Left cardiac atrium (tissue), 4 donors: Measurements from ENCODE around the gene KCNK1. TPM values are rescaled to one million over a fixed set of nuclear protein-coding genes. Genes with fewer than 3 reads are reported as not detected.
"Not testable (repeated sequence)": the region's sequence is repeated elsewhere in the genome, so short reads cannot be mapped to it uniquely, and the experiment has no call there.

ENCODE experiments used
- ATAC-seq, 2 donors: fragments of 200-7000 bp; cut with Tn5 transposase; one replicate each; pipeline ENCODE4 v1.9.1; 2020; ENCODE audit warnings: mild to moderate bottlenecking in 2 of 2, moderate library complexity in 2 of 2
- DNase-seq: peaks from one replicate; pipeline ENCODE4 v3.0.0-alpha.2; 2020
- intact Hi-C, 2 donors: fragments of 100-400 bp; cut with DNase I; formaldehyde crosslinking; loops; one replicate each; pipeline versions ENCODE4 v1.14.1 to v1.15.1; 2022 to 2023
- total RNA-seq, 2 donors: library from RNA; stranded (reverse); fragmentation: NEBNext Ultra II Directional; extraction: Animal tissue kit (Norgen Biotek cat#: 25700); gene quantifications; one replicate each; pipeline ENCODE4 v1.2.1, GENCODE V29; 2021
- donor health status: DM: no; HTN: yes; CAD: no.
- donor health status: DM: no; HTN: yes; CAD: no; lungs with severe emphysema.
- donor health status: DM: yes; HTN: yes; CAD: no.
- donor health status: Dilated cardiomyopathy.

The KCNK1 gene
- total RNA-seq, 2 donors from 2014 or later, result 60.9 to 69.6 TPM

- intact Hi-C loops, result no loop called here
- DNase-seq, result no peak
- no peak for ATAC-seq
Observed at GRCh38 chr1:233679030-233679429, 65.1 kb downstream of the KCNK1 start.

GRCh38 chr1:233679591-233680373, 65.9 kb downstream of the KCNK1 start:
- DNase-seq, result no peak
- intact Hi-C loops, result no loop called here
- no peak for ATAC-seq

DNA sequence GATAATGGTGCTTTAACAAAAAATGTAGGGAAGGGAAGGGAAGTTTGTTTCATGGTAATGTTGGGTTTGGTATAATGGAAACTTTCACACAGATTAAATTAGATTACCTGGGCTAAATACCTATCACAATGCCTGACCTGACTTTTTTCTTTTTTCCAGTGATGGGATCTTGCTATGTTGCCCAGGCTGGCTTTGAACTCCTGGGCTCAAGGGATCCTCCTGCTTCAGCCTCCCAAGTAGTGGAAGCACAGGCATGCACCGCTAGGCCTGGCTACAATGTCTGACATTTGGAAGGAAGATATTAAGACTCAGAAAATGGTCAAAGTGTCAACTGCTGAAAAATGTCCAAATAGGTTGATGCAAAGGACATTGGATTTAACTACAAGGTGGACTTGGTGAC, 67.4 kb downstream of the KCNK1 start:
- DNase-seq (no peak), ATAC-seq (no peak)
- intact Hi-C loops, result no loop called here

DNA sequence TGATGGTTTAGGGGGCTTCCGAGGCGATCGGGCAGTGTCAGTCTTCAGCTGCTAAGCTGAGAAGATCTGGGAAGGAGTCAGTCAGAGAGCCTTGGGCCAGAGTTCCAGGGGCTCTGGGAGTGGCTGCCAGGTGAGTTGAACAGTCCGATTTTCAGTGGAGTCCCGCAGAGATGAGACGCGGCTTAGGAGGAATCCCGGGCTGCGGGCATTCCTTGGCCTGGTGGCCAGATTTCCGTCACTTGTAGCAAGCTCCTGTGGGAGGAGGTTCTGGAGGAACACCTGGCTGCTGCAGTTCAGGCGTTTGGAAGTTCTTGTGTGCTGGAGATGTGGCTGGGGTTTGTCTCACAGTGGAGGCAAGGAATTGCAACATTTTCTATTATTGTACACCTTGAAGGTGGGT, 72.7 kb downstream of the KCNK1 start:
- ATAC-seq, DNase-seq, intact Hi-C loops: not testable (repeated sequence)

DNA sequence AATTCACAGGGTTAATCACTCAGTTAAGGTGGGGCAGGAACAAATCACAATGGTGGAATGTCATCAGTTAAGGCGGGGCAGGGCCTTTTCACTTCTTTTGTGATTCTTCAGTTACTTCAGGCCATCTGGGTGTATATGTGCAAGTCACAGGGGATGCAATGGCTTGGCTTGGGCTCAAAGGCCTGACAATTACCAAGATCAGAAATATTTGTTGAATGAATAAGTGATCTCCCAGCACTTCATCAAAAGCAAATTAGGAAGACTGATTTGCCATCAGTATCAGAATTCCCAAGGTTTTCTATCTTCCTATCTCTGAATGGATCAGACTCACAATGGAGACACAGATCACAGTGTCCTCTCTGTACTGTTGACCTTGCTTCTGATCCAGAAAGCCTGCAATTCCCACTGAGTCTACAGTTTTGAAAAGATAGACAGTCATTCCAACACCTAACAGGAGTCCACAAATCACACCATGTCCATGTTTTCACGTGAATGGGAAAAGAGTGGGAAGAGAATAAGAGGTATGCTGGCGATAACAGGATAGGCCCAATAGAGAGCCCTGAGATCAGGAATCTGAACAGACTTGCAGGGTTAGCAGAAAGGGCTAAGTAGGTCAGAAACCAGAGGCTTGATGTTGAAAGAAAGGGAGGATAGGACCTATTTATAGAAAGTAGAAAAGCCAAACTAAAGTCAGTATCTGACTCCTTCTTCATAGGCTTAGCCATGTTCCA, 75.3 kb downstream of the KCNK1 start:
- intact Hi-C loops, result no loop called here
- ATAC-seq (peak; percentile 36 to 61), DNase-seq (no peak)

DNA sequence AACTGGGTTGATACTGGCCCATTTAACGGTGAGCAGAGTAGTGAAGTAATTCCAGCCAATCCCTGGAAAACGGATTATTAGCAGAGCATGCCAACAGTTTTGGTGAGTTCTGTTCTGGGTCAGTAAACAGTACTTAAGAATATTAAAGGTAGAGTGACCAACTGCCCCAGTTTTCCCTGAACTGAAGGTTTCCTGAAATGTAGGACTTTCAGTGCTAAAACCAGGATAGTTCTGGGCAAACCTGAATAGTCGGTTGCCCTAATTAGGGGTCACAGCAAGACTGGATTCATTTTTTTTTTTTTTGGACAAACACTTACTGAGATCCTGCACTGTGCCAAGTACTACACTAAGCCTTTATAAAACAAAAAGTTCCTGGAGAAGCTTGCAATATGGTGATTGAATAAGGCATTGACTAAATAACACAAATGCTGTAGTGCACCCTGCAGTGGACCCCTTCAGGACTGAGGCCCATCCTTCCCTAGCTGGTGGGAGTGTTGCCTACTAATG, 75.9 kb downstream of the KCNK1 start:
- intact Hi-C loops, result no loop called here
- ATAC-seq, result peak in 1 of 2 donors; percentile 9
- DNase-seq, result no peak

DNA sequence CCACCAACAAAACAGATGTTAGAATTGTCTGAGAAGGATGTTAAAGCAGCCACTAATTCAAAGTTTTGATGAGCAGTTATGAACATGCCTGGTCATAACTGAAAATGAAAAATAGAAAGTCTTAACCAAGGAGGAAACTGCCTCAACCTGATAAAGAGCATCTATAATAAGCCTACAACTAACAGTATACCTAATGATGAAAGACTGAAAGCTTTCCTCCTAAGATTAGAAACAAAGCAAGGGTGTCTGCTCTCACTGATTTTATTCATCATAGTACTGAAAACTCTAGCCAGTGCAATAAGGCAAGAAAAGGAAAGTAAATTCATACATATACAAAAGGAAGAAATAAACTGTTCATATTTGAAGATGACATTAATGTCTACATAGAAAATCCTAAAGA, 82.0 kb downstream of the KCNK1 start:
- no peak for DNase-seq
- no peak for ATAC-seq
- intact Hi-C loops, result no loop called here

DNA sequence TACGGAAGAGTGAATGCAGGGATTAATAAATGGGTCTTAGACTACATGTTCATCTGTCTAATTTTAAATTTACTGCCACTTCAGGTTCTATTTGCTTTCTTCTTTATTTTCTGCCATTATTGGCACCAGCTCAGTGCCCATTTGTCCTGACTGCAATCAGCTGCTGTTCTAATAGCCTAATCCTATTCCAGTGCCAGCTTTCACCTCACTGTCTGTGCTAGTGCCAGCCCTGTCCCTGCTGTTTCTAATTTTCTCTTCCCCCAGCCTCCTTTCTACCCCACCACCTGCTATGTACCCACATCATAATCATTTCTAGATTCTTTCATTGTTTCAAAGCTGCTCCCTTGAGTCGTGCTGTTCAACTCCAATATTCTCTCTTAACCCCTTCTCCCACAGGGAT, 86.4 kb downstream of the KCNK1 start:
- intact Hi-C loops, result no loop called here
- peak; percentile 67 to 70 for ATAC-seq
- no peak for DNase-seq

GRCh38 chr1:233704170-233704897, 90.4 kb downstream of the KCNK1 start:
- intact Hi-C loops, result no loop called here
- DNase-seq (no peak), ATAC-seq (no peak)

DNA sequence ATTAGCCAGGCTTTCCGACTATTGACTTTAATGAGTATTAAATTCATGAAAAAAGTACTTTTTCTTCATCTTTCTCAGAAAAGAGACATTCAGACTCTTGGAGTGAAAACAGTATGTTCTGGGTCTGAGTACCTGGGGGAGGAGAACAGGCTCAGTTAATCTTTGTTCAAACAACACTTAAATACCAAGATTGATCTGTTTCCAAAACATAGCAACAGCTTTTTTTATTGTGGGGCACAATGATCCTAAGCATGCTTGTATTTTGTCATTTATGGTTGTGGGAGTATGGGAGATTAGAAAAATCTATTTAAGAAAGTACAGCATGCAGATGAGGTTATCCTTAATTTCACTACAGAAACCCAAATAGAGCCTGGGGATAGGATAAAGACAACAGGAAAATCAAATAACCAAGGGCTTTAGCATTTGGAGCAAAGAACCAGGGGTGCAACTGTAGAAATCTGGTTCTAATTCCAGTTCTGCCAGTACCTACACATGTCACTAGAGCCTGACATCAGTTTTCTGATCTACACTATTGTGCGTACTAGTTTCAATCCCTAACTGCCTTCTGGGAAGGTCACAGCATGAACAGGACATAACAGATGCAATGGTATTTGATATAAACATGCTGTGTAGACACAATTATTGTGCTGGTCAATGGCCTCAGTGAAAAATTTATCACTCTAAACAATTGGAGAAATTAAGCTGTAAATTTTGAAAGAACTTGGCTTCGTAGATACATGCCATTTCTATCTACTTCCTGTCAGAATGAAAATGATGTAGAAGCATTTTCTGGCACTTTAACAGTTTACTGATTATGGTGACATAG, 91.2 kb downstream of the KCNK1 start:
- intact Hi-C loops, result no loop called here
- DNase-seq, result no peak
- ATAC-seq, result no peak

DNA sequence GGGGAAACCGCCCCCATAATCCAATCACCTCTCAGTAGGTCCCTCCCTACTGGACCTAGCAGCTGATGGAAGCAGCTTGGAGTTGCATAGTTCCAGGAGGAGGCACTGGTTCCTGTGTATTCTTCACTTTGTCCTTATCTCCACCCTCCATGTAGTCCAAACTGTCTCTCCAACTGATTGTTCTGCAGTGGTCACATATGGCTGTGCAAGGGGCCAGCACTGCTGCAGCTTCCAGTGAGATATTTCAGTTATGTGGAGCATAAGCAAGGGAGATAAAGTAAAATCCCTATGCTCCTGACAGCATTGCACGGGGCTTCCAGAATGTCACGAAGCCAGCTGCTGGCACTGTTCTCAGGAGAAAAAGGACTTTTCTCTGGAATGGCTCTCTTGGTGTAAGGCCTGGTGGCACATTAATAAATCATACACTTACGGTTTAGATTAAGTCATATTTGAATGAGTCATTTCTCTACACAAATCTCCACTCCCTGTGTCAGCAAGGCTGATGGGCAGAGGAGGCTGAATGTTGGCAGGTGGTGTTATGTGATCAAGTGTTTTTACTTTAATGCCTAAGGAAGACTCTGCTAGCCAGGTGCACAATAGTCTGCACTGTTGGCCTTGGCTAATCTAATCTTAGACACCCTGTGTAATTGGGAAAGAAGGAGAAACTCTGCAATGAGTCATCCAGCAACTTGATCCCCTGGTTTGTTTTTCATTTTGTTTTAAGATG, 93.4 kb downstream of the KCNK1 start:
- intact Hi-C loops, result no loop called here
- DNase-seq (no peak), ATAC-seq (peak; percentile 71 to 95)

DNA sequence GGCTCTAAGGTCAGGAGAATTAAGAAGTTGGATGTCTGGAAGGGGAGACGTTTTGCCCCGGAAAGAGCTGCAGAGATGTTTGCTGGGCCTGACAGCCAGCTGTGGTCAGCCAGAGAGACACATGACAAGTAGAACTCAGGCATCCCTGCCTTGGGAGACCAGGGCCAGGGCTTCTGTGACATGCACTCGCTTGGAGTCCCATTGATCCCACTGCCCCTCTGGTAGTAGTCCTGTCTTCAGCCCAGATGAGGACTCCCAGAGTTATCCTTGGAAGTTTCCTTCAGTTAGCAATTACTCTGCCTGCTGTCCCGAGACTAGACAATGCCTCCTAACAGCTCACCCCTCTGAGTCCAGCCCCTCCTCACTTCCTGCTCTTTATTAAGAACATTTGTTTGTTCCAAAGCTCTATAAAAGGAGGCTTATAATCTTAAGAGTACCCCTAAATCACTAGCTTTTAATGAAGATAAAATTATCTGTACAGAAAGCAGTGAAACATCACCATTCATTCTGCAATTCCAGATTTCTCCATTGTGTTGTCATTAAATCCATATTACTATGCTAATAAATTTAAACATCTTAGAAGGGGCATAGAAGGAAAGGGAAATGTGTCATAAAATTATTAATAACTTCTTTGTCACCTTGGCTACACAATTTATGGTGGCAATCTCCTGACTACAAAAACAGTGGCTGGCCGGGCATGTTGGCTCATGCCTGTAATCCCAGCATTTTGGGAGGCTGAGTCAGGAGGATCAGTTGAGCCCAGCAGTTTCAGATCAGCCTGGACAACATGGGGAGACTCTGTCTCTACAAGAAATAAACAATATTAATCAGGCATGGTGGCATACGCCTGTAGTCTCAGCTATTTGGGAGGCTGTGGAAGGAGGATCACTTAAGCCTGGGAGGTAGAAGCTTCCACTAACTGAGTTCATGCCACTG, 94.2 kb downstream of the KCNK1 start:
- intact Hi-C loops, result no loop called here
- no peak for DNase-seq
- peak; percentile 5 to 24 for ATAC-seq

DNA sequence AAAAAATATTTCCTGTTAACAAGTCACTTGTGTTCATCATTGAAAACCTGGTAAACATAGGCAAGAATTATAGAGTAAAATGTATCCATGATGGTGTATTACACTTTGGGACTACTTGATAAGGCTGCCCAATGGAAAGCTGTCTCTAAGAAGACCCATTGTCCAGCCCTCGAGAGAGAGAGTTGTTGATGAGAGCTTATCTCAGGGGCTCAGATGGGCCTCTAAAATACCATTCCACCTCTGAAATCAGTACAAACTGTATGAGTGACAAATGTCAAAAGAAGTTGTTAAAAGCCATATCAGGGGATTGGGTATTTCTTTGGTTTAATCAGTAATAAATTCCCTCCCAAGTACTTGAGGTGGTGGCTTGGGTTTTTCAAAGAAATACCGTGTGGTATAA, 96.1 kb downstream of the KCNK1 start:
- no peak for DNase-seq
- no peak for ATAC-seq
- intact Hi-C loops, result no loop called here

- no peak for ATAC-seq
- intact Hi-C loops, result no loop called here
- DNase-seq, result no peak
Observed at GRCh38 chr1:233710507-233710906, 96.6 kb downstream of the KCNK1 start.

DNA sequence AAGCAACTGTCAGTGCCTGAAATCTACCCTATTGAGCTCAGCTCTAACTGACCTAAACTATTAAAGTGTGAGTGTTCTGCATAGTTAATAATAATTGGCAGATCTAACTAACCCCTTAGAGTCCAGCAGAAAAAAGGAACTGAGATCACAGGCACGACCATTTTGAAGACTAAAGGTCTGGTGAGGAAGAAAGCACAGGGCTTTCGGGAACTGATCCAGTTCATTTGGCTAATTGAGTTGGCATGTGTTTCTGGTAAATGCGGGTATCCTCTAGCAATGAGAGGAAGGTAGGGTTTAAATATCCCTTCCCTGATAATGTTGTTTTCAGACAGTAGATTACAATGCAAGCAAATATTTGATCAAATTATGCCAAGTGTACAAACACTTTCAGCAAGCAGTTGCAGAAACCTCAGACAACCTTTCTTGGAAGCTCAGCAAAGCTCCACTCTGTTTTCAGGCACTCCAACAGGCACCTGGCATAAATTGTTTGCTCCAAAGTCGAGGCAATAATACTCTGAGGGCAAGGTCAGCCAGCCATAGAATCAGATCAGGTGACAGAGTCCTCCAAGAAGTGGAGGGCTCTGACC, 100.8 kb downstream of the KCNK1 start:
- ATAC-seq (no peak), DNase-seq (no peak)
- intact Hi-C loops, result no loop called here

GRCh38 chr1:233718057-233718456, 104.2 kb downstream of the KCNK1 start:
- no peak for DNase-seq
- intact Hi-C loops, result no loop called here
- no peak for ATAC-seq
